B cell (primary cell): ENCODE measurements around the gene FIGNL2. TPM values are rescaled to one million over a fixed set of nuclear protein-coding genes. Genes with fewer than 3 reads are reported as not detected.

ENCODE experiments used
- ATAC-seq: fragments of 200-7000 bp; cut with Tn5 transposase; one replicate; pipeline ENCODE4 v1.10.0; 2021; ENCODE audit warnings: low read depth, mild to moderate bottlenecking, moderate number of reproducible peaks, moderate library complexity
- CTCF ChIA-PET: fragments of 350-600 bp; sonication (Branson Sonifier 250); formaldehyde crosslinking; loops from one replicate; lab custom pipeline; 2021; ENCODE audit warnings: antibody characterized with exemption, inconsistent platforms; lab: Charles Lee
- POLR2A ChIA-PET: fragments of 350-600 bp; sonication (Branson Sonifier 250); formaldehyde crosslinking; loops from one replicate; lab custom pipeline; 2021; ENCODE audit warnings: antibody characterized with exemption; lab: Charles Lee
- DNase-seq: peaks from one replicate; pipeline ENCODE4 v3.0.0; 2013
- H2AFZ ChIP-seq: 2 replicates; pipeline ENCODE4 v1.6.1; 2012; ENCODE audit warnings: mild to moderate bottlenecking, low read depth, low read length; ENCODE audit not compliant: insufficient read depth, poor library complexity, severe bottlenecking
- H3K27ac ChIP-seq, 2 donors: 1 replicate in 1 of 2; 2 replicates in 1 of 2; pipeline ENCODE4 v1.5.1; 2012 to 2013; ENCODE audit warnings: low read length in 2 of 2, mild to moderate bottlenecking in 2 of 2, moderate library complexity in 1 of 2
- H3K27me3 ChIP-seq, 4 experiments: fragments of 200-600 bp in 1 of 4; sonication (generic) in 1 of 4; replicated peaks in 1 of 4; 1 replicate in 2 of 4; 2 replicates in 2 of 4; pipeline versions ENCODE4 v1.6.1 to v1.7.0; 2013 to 2016; ENCODE audit warnings: low read length in 3 of 4, mild to moderate bottlenecking in 2 of 4, mixed read lengths in 1 of 4, moderate library complexity in 1 of 4; ENCODE audit not compliant: insufficient read depth in 4 of 4, control insufficient read depth in 3 of 4; ENCODE audit errors: control extremely low read depth in 1 of 4
- H3K36me3 ChIP-seq, 2 experiments: replicated peaks in 1 of 2; 1 replicate in 1 of 2; 2 replicates in 1 of 2; pipeline versions ENCODE4 v1.6.1 to v1.7.1; 2013; ENCODE audit warnings: low read length in 1 of 2; ENCODE audit not compliant: insufficient read depth in 2 of 2, control insufficient read depth in 1 of 2; ENCODE audit errors: control extremely low read depth in 1 of 2, extremely low read depth in 1 of 2
- H3K4me1 ChIP-seq, 2 donors: fragments of 200-600 bp in 1 of 2; sonication (generic) in 1 of 2; 1 replicate in 1 of 2; 2 replicates in 1 of 2; pipeline versions ENCODE4 v1.5.1 to v1.6.1; 2013 to 2017; ENCODE audit warnings: low read length in 2 of 2; ENCODE audit not compliant: control insufficient read depth in 2 of 2, insufficient read depth in 2 of 2
- H3K4me2 ChIP-seq: replicated peaks from 2 replicates; pipeline ENCODE3; 2012; ENCODE audit warnings: mild to moderate bottlenecking, low read depth, low read length; ENCODE audit not compliant: poor library complexity, severe bottlenecking
- H3K4me3 ChIP-seq, 5 experiments: fragments of 200-600 bp in 1 of 5; sonication (generic) in 1 of 5; 1 replicate in 3 of 5; 2 replicates in 2 of 5; pipeline versions ENCODE4 v1.5.1 to v1.7.0; 2011 to 2016; ENCODE audit warnings: low read length in 4 of 5, mild to moderate bottlenecking in 4 of 5, low read depth in 2 of 5, control low read depth in 1 of 5, moderate library complexity in 1 of 5; ENCODE audit not compliant: insufficient read depth in 1 of 5; ENCODE audit errors: control extremely low read depth in 1 of 5, extremely low read depth in 1 of 5
- H3K79me2 ChIP-seq: fragments of 200-600 bp; sonication (generic); one replicate; pipeline ENCODE4 v1.6.0; 2016; ENCODE audit warnings: low read length; ENCODE audit not compliant: control insufficient read depth, insufficient read depth
- H3K9ac ChIP-seq: fragments of 200-600 bp; sonication (generic); 2 replicates; pipeline ENCODE4 v1.6.1; 2017; ENCODE audit warnings: mild to moderate bottlenecking, low read length, moderate library complexity
- H3K9me3 ChIP-seq, 3 donors: one replicate each; pipeline versions ENCODE4 v1.6.1 to v1.7.1; 2013; ENCODE audit warnings: low read length in 2 of 3; ENCODE audit not compliant: control insufficient read depth in 2 of 3, insufficient read depth in 1 of 3; ENCODE audit errors: control extremely low read depth in 1 of 3
- H4K20me1 ChIP-seq: 2 replicates; pipeline ENCODE4 v1.6.0; 2012; ENCODE audit warnings: mild to moderate bottlenecking, low read length; ENCODE audit not compliant: insufficient read depth, control insufficient read depth, poor library complexity, severe bottlenecking
- H3K27ac Mint-ChIP-seq: one replicate; pipeline ENCODE4 v1.8.0; 2021; ENCODE audit warnings: mixed read lengths
- H3K27me3 Mint-ChIP-seq: one replicate; pipeline ENCODE4 v1.8.0; 2021; ENCODE audit warnings: mixed read lengths
- H3K4me1 Mint-ChIP-seq: one replicate; pipeline ENCODE4 v1.8.0; 2021; ENCODE audit warnings: mixed read lengths
- H3K4me3 Mint-ChIP-seq: one replicate; pipeline ENCODE4 v1.8.0; 2021; ENCODE audit warnings: mixed read lengths
- H3K9me3 Mint-ChIP-seq: one replicate; pipeline ENCODE4 v1.8.0; 2022; ENCODE audit warnings: mixed read lengths; ENCODE audit not compliant: insufficient read depth
- CTCF ChIP-seq: fragments of 200-600 bp; IDR thresholded peaks from one replicate; pipeline ENCODE4 v1.8.0; 2022; ENCODE audit warnings: antibody characterized with exemption, mild to moderate bottlenecking
- EZH2 ChIP-seq: IDR thresholded peaks from 2 replicates; pipeline ENCODE4 v1.6.1; 2012; ENCODE audit warnings: borderline replicate concordance, low read depth, mild to moderate bottlenecking, moderate library complexity, low read length; ENCODE audit not compliant: insufficient read depth, poor library complexity, severe bottlenecking
- WGBS: methylation state at CpG from one replicate; pipeline ENCODE4 v1.1.5; 2013; ENCODE audit warnings: missing lambda C conversion rate; ENCODE audit not compliant: insufficient coverage; 5-methylcytosine and 5-hydroxymethylcytosine counted together
- intact Hi-C: fragments of 100-400 bp; cut with micrococcal nuclease; formaldehyde crosslinking; loops from one replicate; pipeline ENCODE4 v1.10.0; 2022
- polyA plus RNA-seq: library from polyadenylated mRNA; depleted of rRNA; stranded (reverse); fragments of >200 nt; gene quantifications from 2 replicates; pipeline ENCODE4 v1.2.3, GENCODE V29; 2012
- total RNA-seq, 2 donors: library from RNA; stranded (reverse); fragments of 120-200 nt in 1 of 2; gene quantifications; 1 replicate in 1 of 2; 2 replicates in 1 of 2; pipeline versions ENCODE4 v1.2.3 to v1.2.4, GENCODE V29; 2013 to 2022

Gene FIGNL2
- total and polyA plus RNA-seq, 2 donors (not counting 1 experiment from before 2014, with no cell fraction given): 0.16 to 0.79 TPM

GRCh38 chr12:51846271-51846691 lies 2.2 kb downstream of the FIGNL2 start:
- Histone ChIP-seq H3K9ac (peak overlapping the region; percentile 68), H3K27me3 (peaks cover 0 to 71% (median 23%) of the 10 kb centered on the region in 4 experiments), H3K4me1 (peaks cover 22 to 26% of the 10 kb centered on the region in 2 donors), H3K36me3 (no peaks in the 10 kb centered on the region), H3K4me2 (peak overlapping the region; percentile 96), H3K27ac (no peak overlapping the region), H3K9me3 (peaks cover 0 to 12% (median 0%) of the 10 kb centered on the region in 3 donors), H4K20me1 (no peaks in the 10 kb centered on the region), H2AFZ (no peak overlapping the region), H3K4me3 (peak overlapping the region in 1 of 5 experiments; percentile 63), H3K79me2 (no peaks in the 10 kb centered on the region)
- Mint-ChIP-seq H3K4me1 (peaks cover 11% of the 10 kb centered on the region), H3K9me3 (no peaks in the 10 kb centered on the region), H3K27me3 (peaks cover 61% of the 10 kb centered on the region), H3K4me3 (peak overlapping the region; percentile 82), H3K27ac (no peak overlapping the region)
- 87% methylated on average over 15 of the region's 15 CpGs for WGBS
- TF ChIP-seq EZH2 (no peak), CTCF (no peak)
- intact Hi-C loops: no loop called here
- CTCF ChIA-PET: no interaction called here
- POLR2A ChIA-PET: interaction anchor here (0.7 kb wide), 1 partner anchor 187 kb away, joined by 5 read pairs; no protein-coding TSS in a partner anchor
- DNase-seq: no peak
- no peak for ATAC-seq

GRCh38 chr12:51845482-51845881 lies 3.0 kb downstream of the FIGNL2 start:
- Histone ChIP-seq H3K36me3 (no peaks in the 10 kb centered on the region), H3K4me1 (peaks cover 22 to 24% of the 10 kb centered on the region in 2 donors), H3K4me2 (no peak overlapping the region), H3K9me3 (peaks cover 0 to 16% (median 0%) of the 10 kb centered on the region in 3 donors), H3K27me3 (peaks cover 0 to 69% (median 25%) of the 10 kb centered on the region in 4 experiments), H3K9ac (no peak overlapping the region), H3K79me2 (no peaks in the 10 kb centered on the region), H3K27ac (no peak overlapping the region), H3K4me3 (no peak overlapping the region), H4K20me1 (no peaks in the 10 kb centered on the region), H2AFZ (no peak overlapping the region)
- POLR2A ChIA-PET: no interaction called here
- CTCF ChIA-PET: no interaction called here
- H3K4me3 Mint-ChIP-seq: peak overlapping the region; percentile 34
- TF ChIP-seq CTCF: no peak
- H3K27me3 Mint-ChIP-seq: peaks cover 55% of the 10 kb centered on the region
- H3K4me1 Mint-ChIP-seq: peaks cover 11% of the 10 kb centered on the region
- DNase-seq: no peak
- ATAC-seq: no peak
- 90% methylated on average over 7 of the region's 7 CpGs for whole genome bisulfite sequencing
- H3K9me3 Mint-ChIP-seq: no peaks in the 10 kb centered on the region
- H3K27ac Mint-ChIP-seq: no peak overlapping the region
- intact Hi-C loops: no loop called here
